Mucosa of stomach (tissue), 1 donor: Measurements from ENCODE around the gene GSG1L.
"Not testable (repeated sequence)": the region's sequence is repeated elsewhere in the genome, so short reads cannot be mapped to it uniquely, and the experiment has no call there.

Experiments used
- H3K27me3 ChIP-seq: one replicate; pipeline ENCODE4 v1.7.0; 2013; ENCODE audit warnings: mild to moderate bottlenecking, low read length; ENCODE audit not compliant: control insufficient read depth, insufficient read depth
- H3K36me3 ChIP-seq: one replicate; pipeline ENCODE4 v1.7.0; 2013; ENCODE audit warnings: low read length; ENCODE audit not compliant: control insufficient read depth, insufficient read depth
- H3K4me1 ChIP-seq: one replicate; pipeline ENCODE4 v1.7.0; 2013; ENCODE audit warnings: mild to moderate bottlenecking, low read length; ENCODE audit not compliant: control insufficient read depth, insufficient read depth
- H3K4me3 ChIP-seq: one replicate; pipeline ENCODE4 v1.7.0; 2013; ENCODE audit warnings: low read length
- H3K9ac ChIP-seq: one replicate; pipeline ENCODE4 v1.7.0; 2013; ENCODE audit warnings: mild to moderate bottlenecking, low read length, moderate library complexity
- H3K9me3 ChIP-seq: one replicate; pipeline ENCODE4 v1.7.0; 2013; ENCODE audit warnings: mild to moderate bottlenecking, low read length, moderate library complexity; ENCODE audit not compliant: control insufficient read depth
- donor health status: Pancreatic carcinoma.

The GSG1L gene

GRCh38 chr16:27943766-27944165, 119.7 kb downstream of the GSG1L start:
- H3K36me3 ChIP-seq = no peaks in the 10 kb centered on the region
- H3K27me3 ChIP-seq = peaks cover 4% of the 10 kb centered on the region
- H3K9ac ChIP-seq = no peak overlapping the region
- no peaks in the 10 kb centered on the region for H3K4me1 ChIP-seq
- H3K4me3 ChIP-seq = no peak overlapping the region
- no peaks in the 10 kb centered on the region for H3K9me3 ChIP-seq

DNA sequence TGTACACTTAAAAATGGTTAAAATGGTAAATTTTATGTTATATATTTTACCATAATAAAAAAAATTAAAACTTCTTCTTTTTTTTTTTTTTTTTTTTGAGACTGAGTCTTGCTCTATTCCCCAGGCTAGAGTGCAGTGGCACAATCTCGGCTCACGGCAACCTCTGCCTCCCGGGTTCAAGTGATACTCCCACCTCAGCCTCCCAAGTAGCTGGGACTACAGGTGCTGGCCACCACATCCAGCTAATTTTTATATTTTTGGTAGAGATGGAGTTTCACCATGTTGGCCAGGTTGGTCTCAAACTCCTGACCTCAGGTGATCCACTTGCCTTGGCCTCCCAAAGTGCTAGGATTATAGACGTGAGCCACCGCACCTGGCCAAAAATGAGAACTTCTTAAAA, 121.4 kb downstream of the GSG1L start:
- not testable (repeated sequence) for H3K4me3 ChIP-seq, H3K9me3 ChIP-seq, H3K9ac ChIP-seq, H3K27me3 ChIP-seq, H3K36me3 ChIP-seq, H3K4me1 ChIP-seq

- no peaks in the 10 kb centered on the region for H3K9me3 ChIP-seq
- no peaks in the 10 kb centered on the region for H3K4me1 ChIP-seq
Observed at GRCh38 chr16:27935076-27935475, 128.4 kb downstream of the GSG1L start.

GRCh38 chr16:27932542-27933135, 130.9 kb downstream of the GSG1L start:
- no peak overlapping the region for H3K4me3 ChIP-seq
- no peak overlapping the region for H3K9ac ChIP-seq
- no peaks in the 10 kb centered on the region for H3K4me1 ChIP-seq
- no peaks in the 10 kb centered on the region for H3K36me3 ChIP-seq
- H3K27me3 ChIP-seq = peaks cover 9% of the 10 kb centered on the region
- no peaks in the 10 kb centered on the region for H3K9me3 ChIP-seq

More at GRCh38 chr16:27935076-27935475, 128.4 kb downstream of the GSG1L start:
- no peaks in the 10 kb centered on the region for H3K27me3 ChIP-seq
- H3K4me3 ChIP-seq = no peak overlapping the region
- H3K36me3 ChIP-seq = no peaks in the 10 kb centered on the region
- no peak overlapping the region for H3K9ac ChIP-seq

DNA sequence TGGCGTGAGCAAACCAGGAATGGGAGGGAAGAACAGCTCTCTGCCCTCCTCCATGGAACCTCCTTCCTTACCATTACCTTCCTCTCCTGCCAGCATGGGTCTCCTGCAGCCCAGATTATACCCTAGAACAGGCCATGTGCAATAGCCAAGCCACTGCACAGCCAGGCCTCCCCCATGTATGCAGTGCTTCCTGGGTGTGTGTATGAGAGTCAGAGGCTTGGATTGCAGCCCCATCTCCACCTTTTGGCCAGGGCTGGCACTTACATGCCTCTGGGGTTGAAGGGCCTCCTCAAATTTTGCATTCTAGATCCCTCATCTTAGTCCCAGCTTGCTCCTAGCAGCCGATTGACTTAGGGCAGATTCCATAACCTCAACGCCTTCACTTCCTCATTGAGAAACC, 133.7 kb downstream of the GSG1L start:
- no peaks in the 10 kb centered on the region for H3K9me3 ChIP-seq
- no peak overlapping the region for H3K4me3 ChIP-seq
- peaks cover 11% of the 10 kb centered on the region for H3K27me3 ChIP-seq
- H3K9ac ChIP-seq = no peak overlapping the region
- no peaks in the 10 kb centered on the region for H3K4me1 ChIP-seq
- no peaks in the 10 kb centered on the region for H3K36me3 ChIP-seq

DNA sequence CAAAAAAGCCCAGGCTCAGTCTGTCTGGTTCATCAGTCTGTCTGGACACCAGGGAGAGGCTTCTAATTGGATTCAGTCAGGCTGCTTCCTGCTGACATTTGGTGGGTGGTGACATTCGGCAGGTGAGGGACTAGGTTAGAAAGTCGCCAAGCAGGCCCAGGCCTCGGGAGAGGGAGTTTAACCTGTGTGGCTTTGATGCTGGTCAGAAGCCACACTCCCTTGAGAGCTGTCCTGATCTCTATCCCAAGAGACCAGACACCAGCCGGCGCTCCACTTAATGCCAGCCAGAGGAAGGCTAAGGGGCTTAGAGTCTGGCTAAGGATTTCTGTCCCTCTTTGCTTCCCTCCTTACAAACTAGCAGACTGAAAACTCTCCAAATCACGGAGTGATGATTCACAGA, 135.0 kb downstream of the GSG1L start:
- Histone ChIP-seq H3K4me1 (no peaks in the 10 kb centered on the region), H3K9ac (no peak overlapping the region), H3K4me3 (no peak overlapping the region), H3K36me3 (no peaks in the 10 kb centered on the region), H3K9me3 (no peaks in the 10 kb centered on the region), H3K27me3 (peaks cover 14% of the 10 kb centered on the region)

DNA sequence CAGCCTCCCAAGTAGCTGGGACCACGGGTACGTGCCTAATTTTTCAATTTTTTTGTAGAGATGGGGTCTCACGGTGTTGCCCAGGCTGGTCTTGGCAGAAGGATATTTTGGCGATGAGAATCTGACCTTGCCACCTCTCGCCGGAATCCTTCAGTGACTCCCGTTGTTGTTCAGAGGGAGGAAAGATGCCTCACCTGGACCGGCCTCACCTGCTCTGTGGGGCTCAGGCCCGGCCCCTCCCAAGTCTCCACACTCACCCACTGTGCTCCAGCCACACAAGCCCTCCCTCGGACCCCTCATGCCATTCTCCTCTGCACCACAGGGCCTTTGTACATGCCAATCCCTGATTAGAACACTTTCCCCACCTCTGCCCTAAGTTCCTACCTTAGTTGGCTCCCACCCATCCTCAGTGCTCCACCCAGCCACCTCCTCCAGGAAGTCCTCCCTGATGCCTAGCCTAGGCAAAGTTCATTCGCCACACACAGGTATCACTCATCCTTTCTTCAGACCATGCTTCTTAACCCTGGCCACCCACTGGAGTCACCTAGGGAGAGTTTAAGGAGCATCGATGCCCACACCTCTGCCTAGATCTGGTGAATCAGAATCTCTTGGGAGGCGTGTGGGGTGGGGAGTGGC, 136.1 kb downstream of the GSG1L start:
- Histone ChIP-seq H3K36me3 (no peaks in the 10 kb centered on the region), H3K9ac (no peak overlapping the region), H3K4me1 (no peaks in the 10 kb centered on the region), H3K4me3 (no peak overlapping the region), H3K9me3 (no peaks in the 10 kb centered on the region), H3K27me3 (peaks cover 14% of the 10 kb centered on the region)

- H3K4me1 ChIP-seq = no peaks in the 10 kb centered on the region
- H3K36me3 ChIP-seq = no peaks in the 10 kb centered on the region
- no peak overlapping the region for H3K9ac ChIP-seq
- H3K4me3 ChIP-seq = no peak overlapping the region
- peaks cover 14% of the 10 kb centered on the region for H3K27me3 ChIP-seq
- H3K9me3 ChIP-seq = no peaks in the 10 kb centered on the region
Observed at GRCh38 chr16:27925612-27926011, 137.9 kb downstream of the GSG1L start.

DNA sequence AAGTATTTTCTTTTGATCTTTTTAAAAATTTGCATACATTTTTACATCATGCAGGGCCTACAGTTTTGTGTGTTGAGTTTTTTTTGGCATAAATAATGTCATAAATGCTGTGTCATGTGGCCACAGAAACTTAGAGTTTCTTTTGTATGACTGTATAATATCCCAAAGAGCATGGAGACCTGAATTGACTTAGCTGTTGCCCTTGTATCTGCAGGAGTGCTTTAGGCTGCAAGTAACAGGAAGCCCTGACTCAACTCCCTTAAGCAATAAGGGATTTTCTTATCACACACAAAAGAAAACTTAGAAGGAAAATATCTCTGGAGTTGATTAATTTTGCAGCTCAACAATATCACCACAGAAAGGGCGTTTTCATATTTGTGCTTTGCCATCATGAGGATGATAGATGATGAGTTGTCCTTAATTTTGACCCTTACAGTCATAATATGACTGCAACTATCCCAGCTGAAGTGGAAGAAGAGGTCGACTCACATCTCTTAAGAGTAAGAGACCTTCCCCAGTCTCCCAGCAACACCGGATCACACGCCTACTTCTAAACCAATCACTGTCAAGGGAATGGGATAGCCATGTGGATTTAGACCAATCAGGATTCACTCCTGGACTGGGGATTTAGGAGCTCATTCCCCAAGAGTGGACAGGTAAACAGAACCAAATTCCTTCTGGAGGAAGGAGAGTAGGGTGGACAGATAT, 138.9 kb downstream of the GSG1L start:
- Histone ChIP-seq H3K27me3 (peaks cover 14% of the 10 kb centered on the region), H3K36me3 (no peaks in the 10 kb centered on the region)

GRCh38 chr16:27923751-27924150, 139.8 kb downstream of the GSG1L start:
- peaks cover 9% of the 10 kb centered on the region for H3K27me3 ChIP-seq
- H3K4me1 ChIP-seq = no peaks in the 10 kb centered on the region
- no peak overlapping the region for H3K9ac ChIP-seq
- no peaks in the 10 kb centered on the region for H3K36me3 ChIP-seq
- no peak overlapping the region for H3K4me3 ChIP-seq
- no peaks in the 10 kb centered on the region for H3K9me3 ChIP-seq

More for the DNA sequence above, 138.9 kb downstream of the GSG1L start:
- H3K4me1 ChIP-seq = no peaks in the 10 kb centered on the region
- no peaks in the 10 kb centered on the region for H3K9me3 ChIP-seq
- no peak overlapping the region for H3K9ac ChIP-seq
- H3K4me3 ChIP-seq = no peak overlapping the region

DNA sequence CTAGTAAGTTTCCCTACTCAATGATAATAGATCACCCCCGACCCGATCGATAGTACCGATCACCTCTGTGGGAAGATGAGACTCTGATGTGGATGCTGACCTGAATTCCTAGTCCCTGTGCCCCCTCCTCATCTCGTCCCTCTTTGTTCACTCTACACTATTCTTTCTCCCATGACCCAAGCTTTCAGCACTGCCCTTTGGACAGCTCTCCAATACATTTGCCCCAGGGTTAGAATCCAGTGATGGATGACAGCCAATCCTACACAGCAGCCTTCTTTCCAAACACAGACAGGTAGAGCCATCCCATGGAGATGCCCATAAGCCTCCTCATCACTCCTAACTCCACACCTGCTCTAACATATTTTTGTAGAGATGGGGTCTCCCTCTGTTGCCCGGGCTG, 141.1 kb downstream of the GSG1L start:
- H3K4me3 ChIP-seq = no peak overlapping the region
- H3K27me3 ChIP-seq = peaks cover 3% of the 10 kb centered on the region
- no peaks in the 10 kb centered on the region for H3K36me3 ChIP-seq
- no peak overlapping the region for H3K9ac ChIP-seq
- H3K4me1 ChIP-seq = no peaks in the 10 kb centered on the region
- no peaks in the 10 kb centered on the region for H3K9me3 ChIP-seq

DNA sequence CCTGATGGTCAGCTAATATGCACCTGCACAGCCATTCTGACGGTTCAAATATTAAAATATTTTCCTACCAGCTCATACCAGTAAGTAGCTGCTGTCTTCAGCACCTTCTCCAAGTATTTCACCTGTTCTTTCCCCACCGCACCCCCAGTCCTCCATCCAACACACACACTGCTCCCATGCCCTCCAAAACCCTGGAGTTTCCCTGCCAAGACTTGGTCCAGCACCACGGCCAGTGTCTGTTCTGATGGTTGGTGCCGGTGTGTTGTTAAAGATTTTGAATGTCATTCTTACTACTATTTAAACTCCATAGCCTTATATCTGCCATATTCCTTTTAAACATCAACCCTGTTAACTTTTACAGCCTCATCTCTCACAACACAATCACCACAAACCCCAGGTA, 142.4 kb downstream of the GSG1L start:
- no peaks in the 10 kb centered on the region for H3K9me3 ChIP-seq
- H3K9ac ChIP-seq = no peak overlapping the region
- H3K36me3 ChIP-seq = no peaks in the 10 kb centered on the region
- no peak overlapping the region for H3K4me3 ChIP-seq
- peaks cover 3% of the 10 kb centered on the region for H3K27me3 ChIP-seq
- no peaks in the 10 kb centered on the region for H3K4me1 ChIP-seq
